Keratinocyte (primary cell): Measurements from ENCODE around the gene TBC1D8. TPM values are rescaled to one million over a fixed set of nuclear protein-coding genes. Genes with fewer than 3 reads are reported as not detected.

Experiments
- DNase-seq: peaks from one replicate; pipeline ENCODE4 v3.0.0-alpha.2; 2011; ENCODE audit warnings: low read depth, missing footprints, low spot score
- FAIRE-seq: peaks from 2 replicates; lab custom pipeline; 2011; peaks lifted over from hg19 to GRCh38; lab: Jason Lieb, UNC
- H2AFZ ChIP-seq: 2 replicates; pipeline ENCODE4 v1.6.0; 2012; ENCODE audit warnings: low read length, control low read depth, inconsistent platforms; ENCODE audit not compliant: control insufficient read depth
- H3K27ac ChIP-seq: 2 replicates; pipeline ENCODE4 v1.5.1; 2011; ENCODE audit warnings: low read length; ENCODE audit not compliant: control insufficient read depth, insufficient read depth
- H3K27me3 ChIP-seq: 3 replicates; pipeline ENCODE4 v1.6.0; 2011; ENCODE audit warnings: low read length; ENCODE audit not compliant: control insufficient read depth, insufficient read depth; ENCODE audit errors: extremely low read depth
- H3K36me3 ChIP-seq, 2 experiments: 2 replicates in 1 of 2; 3 replicates in 1 of 2; pipeline ENCODE4 v1.5.1; 2011; ENCODE audit warnings: low read length in 2 of 2, mild to moderate bottlenecking in 1 of 2; ENCODE audit not compliant: control insufficient read depth in 2 of 2, insufficient read depth in 2 of 2; ENCODE audit errors: extremely low read depth in 1 of 2
- H3K4me1 ChIP-seq: 3 replicates; pipeline ENCODE4 v1.5.1; 2011; ENCODE audit warnings: low read length; ENCODE audit not compliant: control insufficient read depth, insufficient read depth; ENCODE audit errors: extremely low read depth
- H3K4me2 ChIP-seq: 3 replicates; pipeline ENCODE4 v1.6.0; 2011; ENCODE audit warnings: low read depth, low read length; ENCODE audit not compliant: control insufficient read depth, insufficient read depth; ENCODE audit errors: extremely low read depth
- H3K4me3 ChIP-seq, 3 experiments: fragments of 200-600 bp in 1 of 3; sonication (generic) in 1 of 3; 2 replicates in 2 of 3; 3 replicates in 1 of 3; pipeline ENCODE4 v1.5.1; 2011 to 2016; ENCODE audit warnings: low read length in 3 of 3, mild to moderate bottlenecking in 3 of 3, control low read depth in 2 of 3, inconsistent platforms in 1 of 3, low read depth in 1 of 3, mixed read lengths in 1 of 3, mixed run types in 1 of 3, moderate library complexity in 1 of 3; ENCODE audit not compliant: control insufficient read depth in 2 of 3, insufficient read depth in 2 of 3; ENCODE audit errors: extremely low read depth in 1 of 3
- H3K79me2 ChIP-seq: 2 replicates; pipeline ENCODE4 v1.6.0; 2012; ENCODE audit warnings: low read length; ENCODE audit not compliant: control insufficient read depth, insufficient read depth
- H3K9ac ChIP-seq: 3 replicates; pipeline ENCODE4 v1.6.0; 2011; ENCODE audit warnings: low read length; ENCODE audit not compliant: control insufficient read depth, insufficient read depth; ENCODE audit errors: extremely low read depth
- H3K9me1 ChIP-seq: 3 replicates; pipeline ENCODE4 v1.6.0; 2011; ENCODE audit warnings: low read length; ENCODE audit not compliant: control insufficient read depth, insufficient read depth; ENCODE audit errors: extremely low read depth
- H3K9me3 ChIP-seq: 2 replicates; pipeline ENCODE4 v1.5.1; 2012; ENCODE audit warnings: low read depth, low read length; ENCODE audit not compliant: control insufficient read depth
- H4K20me1 ChIP-seq: 3 replicates; pipeline ENCODE4 v1.6.0; 2011; ENCODE audit warnings: low read length; ENCODE audit not compliant: control insufficient read depth, insufficient read depth; ENCODE audit errors: extremely low read depth
- CTCF ChIP-seq, 3 experiments: IDR thresholded peaks in 1 of 3; conservative IDR thresholded peaks in 1 of 3; optimal IDR thresholded peaks in 1 of 3; 2 replicates in 2 of 3; 3 replicates in 1 of 3; pipeline versions ENCODE3 to v1.5.1; 2011; ENCODE audit warnings: low read length in 3 of 3, mild to moderate bottlenecking in 3 of 3, moderate library complexity in 2 of 3, control low read depth in 1 of 3, inconsistent platforms in 1 of 3; ENCODE audit not compliant: insufficient read depth in 2 of 3; ENCODE audit errors: extremely low read depth in 1 of 3
- EZH2 ChIP-seq: IDR thresholded peaks from one replicate; pipeline ENCODE4 v1.6.1; 2012; ENCODE audit warnings: inconsistent platforms, mild to moderate bottlenecking, low read length, moderate library complexity
- dilution Hi-C: fragments of 300-500 bp; cut with MboI; formaldehyde crosslinking; loops from one replicate; pipeline ENCODE4 v1.7.0; 2020; ENCODE audit warnings: low sequenced_read_pairs; ENCODE audit not compliant: extremely low pct_ligation_motif_present
- polyA plus RNA-seq, 5 experiments: library from polyadenylated mRNA; depleted of rRNA in 3 of 5; stranded (reverse) in 3 of 5; stranded (forward) in 1 of 5; unstranded in 1 of 5; fragments of >200 nt; gene quantifications; 1 replicate in 1 of 5; 2 replicates in 3 of 5; 3 replicates in 1 of 5; pipeline versions ENCODE4 v1.2.1 to v1.2.3, GENCODE V29; 2011 to 2012; ENCODE audit warnings: missing spikeins in 2 of 5, low read depth in 1 of 5, low replicate concordance in 1 of 5

TBC1D8 gene
- polyA plus RNA-seq, 1 donor (not counting 4 experiments of a cell fraction or from before 2014, with no cell fraction given): 13.8 TPM

GRCh38 chr2:101036562-101036961, 114.6 kb downstream of the TBC1D8 start:
- dilution Hi-C loops: loop anchor here (25.0 kb wide), 1 partner anchor 176 kb away; no protein-coding TSS in a partner anchor
- H3K79me2 ChIP-seq: no peaks in the 10 kb centered on the region
- H3K9me1 ChIP-seq: no peaks in the 10 kb centered on the region
- H3K27me3 ChIP-seq: no peaks in the 10 kb centered on the region
- no peak for FAIRE-seq
- no peaks in the 10 kb centered on the region for H4K20me1 ChIP-seq
- H2AFZ ChIP-seq: no peak overlapping the region
- DNase-seq: no peak
- H3K4me1 ChIP-seq: no peaks in the 10 kb centered on the region
- H3K4me3 ChIP-seq: no peak overlapping the region
- peaks cover 27% of the 10 kb centered on the region in 2 experiments for H3K36me3 ChIP-seq
- TF ChIP-seq EZH2 (no peak), CTCF (optimal IDR thresholded peaks at IDR 0.05 in 1 of 3, IDR thresholded peaks at IDR 0.05 in 1 of 3, conservative IDR thresholded peaks at IDR 0.05 in 1 of 3; ENCODE audit: extremely low read depth in 1 of 3, insufficient read depth in 2 of 3, low read length in 3 of 3) (peak in 2 of 3 experiments; percentile 28 to 60)
- H3K9me3 ChIP-seq: no peaks in the 10 kb centered on the region
- H3K4me2 ChIP-seq: no peak overlapping the region
- no peak overlapping the region for H3K27ac ChIP-seq
- no peak overlapping the region for H3K9ac ChIP-seq

GRCh38 chr2:101032084-101032776, 119.0 kb downstream of the TBC1D8 start:
- Histone ChIP-seq H3K27me3 (no peaks in the 10 kb centered on the region), H2AFZ (no peak overlapping the region), H3K9me3 (no peaks in the 10 kb centered on the region), H3K36me3 (peaks cover 14 to 24% of the 10 kb centered on the region in 2 experiments), H4K20me1 (no peaks in the 10 kb centered on the region), H3K4me3 (no peak overlapping the region), H3K27ac (no peak overlapping the region), H3K9me1 (no peaks in the 10 kb centered on the region), H3K79me2 (no peaks in the 10 kb centered on the region), H3K9ac (no peak overlapping the region), H3K4me2 (no peak overlapping the region), H3K4me1 (no peaks in the 10 kb centered on the region)
- TF ChIP-seq EZH2 (no peak), CTCF (optimal IDR thresholded peaks at IDR 0.05 in 1 of 3, IDR thresholded peaks at IDR 0.05 in 1 of 3, conservative IDR thresholded peaks at IDR 0.05 in 1 of 3; ENCODE audit: extremely low read depth in 1 of 3, insufficient read depth in 2 of 3, low read length in 3 of 3) (no peak)
- dilution Hi-C loops: loop anchor here (25.0 kb wide), 1 partner anchor 180 kb away; no protein-coding TSS in a partner anchor
- FAIRE-seq (no peak), DNase-seq (no peak)
